GM12892 (cell line): ENCODE measurements around the gene TUBB4A.

Experiments
- POLR2A ChIP-seq: IDR thresholded peaks from 2 replicates; pipeline ENCODE4 v1.6.1; 2011; ENCODE audit warnings: low read depth, low read length, control low read depth
- POLR2AphosphoS5 ChIP-seq: IDR thresholded peaks from 2 replicates; pipeline ENCODE4 v1.6.1; 2011; ENCODE audit warnings: low read depth, low read length, control low read depth

DNA sequence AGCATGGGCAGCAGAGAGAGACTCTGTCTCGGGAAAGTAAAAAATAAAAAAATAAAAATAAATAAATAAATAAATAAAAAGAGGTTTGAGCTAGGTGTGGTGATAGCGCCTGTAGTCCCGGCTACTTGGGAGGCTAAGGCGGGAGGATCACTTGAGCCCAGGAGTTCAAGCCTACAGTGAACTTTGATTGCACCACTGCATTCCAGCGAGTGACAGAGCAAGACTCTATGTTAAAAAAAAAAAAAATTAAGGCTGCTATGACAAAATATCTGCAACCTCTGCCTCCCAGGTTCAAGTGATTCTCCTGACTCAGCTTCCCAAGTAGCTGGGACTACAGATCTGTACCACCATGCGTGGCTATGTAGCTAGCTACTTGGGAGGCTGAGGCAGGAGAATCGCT, 17.3 kb downstream of the TUBB4A start:
- TF ChIP-seq POLR2AphosphoS5, result no peak
- no peak for TF ChIP-seq POLR2A
